ENCODE measurements around the gene RMDN2.
"Not testable (repeated sequence)": the region's sequence is repeated elsewhere in the genome, so short reads cannot be mapped to it uniquely, and the experiment has no call there.

Gene RMDN2

GRCh38 chr2:37934591-37935513, 9.8 kb downstream of the RMDN2 start:
- DNase-seq, result no peak

DNA sequence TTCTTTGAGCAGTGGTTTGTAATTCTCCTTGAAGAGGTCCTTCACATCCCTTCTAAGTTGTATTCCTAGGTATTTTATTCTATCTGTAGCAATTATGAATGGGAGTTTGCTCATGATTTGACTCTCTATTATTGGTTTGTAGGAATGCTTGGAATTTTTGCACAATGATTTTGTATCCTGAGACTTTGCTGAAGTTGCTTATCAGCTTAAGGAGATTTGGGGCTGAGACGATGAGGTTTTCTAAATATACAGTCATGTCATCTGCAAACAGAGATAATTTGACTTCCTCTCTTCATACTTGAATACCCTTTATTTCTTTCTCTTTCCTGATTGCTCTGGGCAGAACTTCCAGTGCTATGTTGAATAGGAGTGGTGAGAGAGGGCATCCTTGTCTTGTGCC, 12.5 kb downstream of the RMDN2 start:
- not testable (repeated sequence) for DNase-seq

GRCh38 chr2:37941267-37941666, 16.2 kb downstream of the RMDN2 start:
- DNase-seq, result not testable (repeated sequence)

DNA sequence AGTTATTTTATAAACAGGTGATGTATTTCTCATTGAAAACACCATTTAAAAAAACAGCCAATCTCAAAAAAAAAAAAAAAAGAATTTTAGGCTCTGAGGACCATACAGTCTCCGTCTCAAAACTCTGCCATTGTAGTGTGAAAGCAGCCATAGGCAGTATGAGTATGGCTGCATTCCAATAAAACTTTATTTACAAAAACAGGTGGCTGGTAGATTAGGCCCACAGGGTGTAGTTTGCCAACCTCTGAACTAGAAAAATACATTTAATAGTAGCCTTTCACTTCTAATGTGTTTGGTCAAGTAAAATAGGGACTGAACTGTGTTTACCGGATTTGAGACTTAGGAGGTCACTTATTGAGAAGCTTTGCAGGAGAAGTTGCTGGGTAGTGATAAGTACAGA, 19.2 kb downstream of the RMDN2 start:
- DNase-seq, result no peak

DNA sequence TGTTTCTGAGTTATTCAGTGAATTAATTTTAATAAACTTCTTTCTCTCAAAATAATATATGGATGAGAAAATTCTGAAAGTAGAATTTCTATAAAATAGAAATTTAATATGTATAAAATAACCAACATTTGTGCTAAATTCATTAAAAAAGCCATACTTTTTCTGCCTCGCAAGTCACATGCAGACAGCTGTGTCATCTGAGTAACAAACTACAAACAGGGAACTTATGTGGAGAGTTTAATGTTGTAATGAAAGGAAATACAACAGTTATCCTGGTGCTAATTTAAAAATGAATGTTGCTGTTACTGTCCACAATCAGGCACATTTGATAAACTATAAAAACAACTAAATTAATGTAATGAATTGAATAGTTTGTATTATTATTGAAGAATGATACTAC, 22.2 kb downstream of the RMDN2 start:
- no peak for DNase-seq

GRCh38 chr2:37962018-37962739, 37.1 kb downstream of the RMDN2 start:
- DNase-seq, result peak; percentile 61

- not testable (repeated sequence) for DNase-seq
Measured at GRCh38 chr2:37962740-37963121, 37.6 kb downstream of the RMDN2 start.

DNA sequence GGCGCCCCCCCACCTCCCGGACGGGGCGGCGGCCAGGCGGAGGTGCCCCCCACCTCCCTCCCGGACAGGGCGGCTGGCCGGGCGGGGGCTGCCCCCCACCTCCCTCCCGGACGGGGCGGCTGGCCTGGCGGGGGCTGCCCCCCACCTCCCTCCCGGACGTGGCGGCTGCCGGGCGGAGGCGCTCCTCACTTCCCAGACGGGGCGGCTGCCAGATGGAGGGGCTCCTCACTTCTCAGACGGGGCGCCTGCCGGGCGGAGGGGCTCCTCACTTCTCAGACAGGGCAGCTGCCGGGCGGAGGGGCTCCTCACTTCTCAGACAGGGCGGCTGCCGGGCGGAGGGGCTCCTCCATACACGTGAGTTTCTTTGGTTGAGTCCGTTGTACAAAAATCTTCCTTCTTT, 38.8 kb downstream of the RMDN2 start:
- DNase-seq, result not testable (repeated sequence)

- DNase-seq, result no peak
Measured at GRCh38 chr2:37966326-37966725, 41.2 kb downstream of the RMDN2 start.

- DNase-seq, result no peak
Measured at GRCh38 chr2:37969731-37970130, 44.6 kb downstream of the RMDN2 start.

- DNase-seq, result no peak
Measured at GRCh38 chr2:37971971-37972370, 46.9 kb downstream of the RMDN2 start.

- no peak for DNase-seq
Measured at GRCh38 chr2:37973615-37974353, 48.7 kb downstream of the RMDN2 start.

DNA sequence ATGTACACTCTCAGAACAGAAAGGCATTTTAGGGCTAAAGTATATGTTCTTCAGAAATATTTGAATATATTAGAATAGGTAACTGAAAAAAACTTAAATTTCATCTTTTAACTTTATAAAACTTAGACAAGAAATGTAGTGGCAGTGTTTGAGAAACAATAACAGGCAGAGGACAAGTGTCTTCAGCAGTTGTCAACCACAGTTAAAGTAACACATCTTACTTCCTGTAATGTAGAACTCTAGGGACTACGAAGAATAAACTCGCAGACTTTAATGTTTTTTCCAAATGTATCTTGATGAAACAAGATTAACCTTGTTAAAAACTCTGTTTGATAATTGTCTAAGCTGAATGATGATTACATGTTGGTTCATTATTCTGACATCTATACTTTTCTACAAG, 50.7 kb downstream of the RMDN2 start:
- DNase-seq, result no peak

GRCh38 chr2:37976411-37976810, 51.3 kb downstream of the RMDN2 start:
- DNase-seq, result no peak

DNA sequence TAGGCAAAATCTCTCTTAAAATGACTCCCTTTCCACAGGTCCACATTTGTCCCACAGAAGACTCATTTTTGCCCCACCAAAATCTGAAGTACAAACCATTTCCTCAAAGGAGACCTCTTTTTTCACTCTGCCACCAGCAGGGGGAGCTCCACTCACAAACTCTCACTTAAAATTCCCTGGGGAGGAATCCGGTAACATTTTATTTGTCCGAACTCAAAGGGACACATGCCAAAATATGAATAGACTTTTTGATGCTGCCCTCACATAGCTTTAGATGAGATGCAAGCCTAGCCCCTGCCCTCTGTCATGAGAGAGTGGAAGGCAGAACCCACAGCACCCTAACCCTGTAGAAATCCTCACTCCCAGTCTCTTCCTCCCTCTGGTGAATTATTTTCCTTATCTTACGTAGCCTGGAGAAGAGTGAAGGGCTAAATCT, 57.1 kb downstream of the RMDN2 start:
- no peak for DNase-seq

- DNase-seq, result no peak
Measured at GRCh38 chr2:37982847-37983246, 57.8 kb downstream of the RMDN2 start.

DNA sequence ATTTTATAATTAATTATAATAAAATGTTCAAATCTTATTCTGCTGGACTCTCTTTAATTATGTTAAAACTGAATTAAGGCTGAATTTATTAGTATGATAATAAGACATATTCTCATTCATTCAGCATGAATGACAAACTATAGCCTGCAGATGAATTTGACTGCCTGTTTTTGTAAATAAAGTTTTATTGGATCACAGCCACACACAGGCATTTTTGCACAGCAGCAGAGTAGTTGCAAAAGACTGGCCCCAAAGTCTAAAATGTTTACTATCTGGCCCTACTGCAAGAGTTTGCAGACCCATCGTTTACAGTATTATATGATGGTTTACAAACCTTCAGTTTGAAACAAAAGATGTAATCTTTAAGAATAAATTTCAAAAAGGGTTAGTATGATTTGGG, 58.6 kb downstream of the RMDN2 start:
- no peak for DNase-seq

GRCh38 chr2:37984176-37984575, 59.1 kb downstream of the RMDN2 start:
- no peak for DNase-seq

DNA sequence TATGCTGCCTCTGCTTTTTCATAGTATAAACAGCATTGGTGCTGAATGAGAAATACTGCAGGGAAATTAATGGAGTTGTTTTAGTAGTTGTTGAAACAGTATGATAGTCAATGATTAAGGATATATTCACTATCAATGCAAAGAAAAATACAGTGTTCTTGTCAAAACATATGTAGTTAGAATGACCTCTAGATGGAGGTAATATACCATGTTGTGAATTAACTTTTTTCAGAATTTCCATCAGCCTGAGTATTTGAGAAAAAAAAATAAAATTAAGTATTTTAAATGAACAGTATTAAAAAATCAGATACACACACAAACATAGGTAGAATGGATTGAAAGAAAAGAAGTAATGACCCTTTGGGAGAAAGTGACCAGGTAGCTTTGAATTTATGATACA, 59.5 kb downstream of the RMDN2 start:
- DNase-seq, result no peak

DNA sequence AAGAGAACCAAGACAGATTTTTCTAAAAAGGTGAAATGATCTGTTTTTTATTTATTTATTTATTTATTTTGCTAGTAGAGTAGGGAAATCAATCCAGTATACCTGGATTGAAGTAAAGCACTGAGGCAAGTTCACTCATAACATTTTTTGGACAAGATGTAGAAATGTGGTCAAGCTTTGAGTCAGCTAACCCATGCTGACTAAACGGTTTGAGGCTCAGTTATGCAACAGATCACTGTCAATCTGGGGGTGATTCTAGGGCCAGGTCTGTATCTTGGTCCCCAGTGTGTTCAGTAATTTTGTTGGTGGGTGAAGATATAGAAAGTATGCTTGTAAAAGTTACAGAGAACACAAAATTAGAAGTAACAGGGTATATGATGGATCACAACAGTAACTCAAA, 60.2 kb downstream of the RMDN2 start:
- DNase-seq, result no peak

DNA sequence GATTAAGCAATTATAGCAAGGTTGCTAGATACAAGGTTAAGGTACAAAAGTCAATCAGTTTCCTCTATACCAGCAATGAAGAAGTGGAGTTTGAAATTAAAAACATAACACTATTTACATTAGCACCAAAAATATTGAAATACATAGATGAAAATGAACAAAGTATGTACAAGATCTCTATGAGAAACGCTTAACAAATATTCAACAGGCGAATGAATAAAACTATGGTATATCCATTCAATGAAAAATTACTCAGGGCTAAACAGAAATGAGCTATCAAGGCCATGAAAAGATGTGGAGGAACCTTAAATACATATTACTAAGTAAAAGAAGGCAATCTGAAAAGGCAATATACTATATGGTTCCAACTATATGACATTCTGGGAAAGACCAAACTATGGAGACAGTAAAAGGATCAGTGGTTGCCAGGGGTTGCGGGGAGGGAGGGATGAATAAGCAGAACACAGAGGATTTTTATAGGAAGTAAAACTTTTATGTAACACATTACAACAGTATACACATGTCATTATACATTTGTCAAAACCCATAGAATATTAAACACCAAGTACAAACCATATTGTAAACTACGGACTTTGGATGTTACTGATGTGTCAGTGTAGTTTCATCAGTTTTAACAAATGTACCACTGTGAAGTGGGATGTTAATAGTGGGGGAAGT, 62.1 kb downstream of the RMDN2 start:
- no peak for DNase-seq

DNA sequence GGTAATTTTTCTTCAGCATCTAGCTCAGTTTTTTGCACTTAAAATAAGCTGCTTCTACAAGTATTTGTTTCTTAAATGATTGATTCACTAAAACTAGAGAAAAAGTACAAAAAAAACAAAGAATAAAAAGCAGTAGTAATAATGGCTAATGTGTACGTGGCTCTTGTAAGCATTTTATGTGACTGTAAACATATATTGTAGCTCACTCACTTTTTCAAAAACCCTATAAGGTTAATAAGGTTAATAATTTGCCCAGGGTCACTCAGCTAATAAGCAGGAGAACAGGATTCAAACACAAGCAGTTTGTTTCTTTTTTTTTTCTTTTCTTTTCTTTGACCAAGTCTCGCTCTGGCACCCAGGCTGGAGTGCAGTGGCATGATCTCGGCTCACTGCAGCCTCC, 67.5 kb downstream of the RMDN2 start:
- no peak for DNase-seq

DNA sequence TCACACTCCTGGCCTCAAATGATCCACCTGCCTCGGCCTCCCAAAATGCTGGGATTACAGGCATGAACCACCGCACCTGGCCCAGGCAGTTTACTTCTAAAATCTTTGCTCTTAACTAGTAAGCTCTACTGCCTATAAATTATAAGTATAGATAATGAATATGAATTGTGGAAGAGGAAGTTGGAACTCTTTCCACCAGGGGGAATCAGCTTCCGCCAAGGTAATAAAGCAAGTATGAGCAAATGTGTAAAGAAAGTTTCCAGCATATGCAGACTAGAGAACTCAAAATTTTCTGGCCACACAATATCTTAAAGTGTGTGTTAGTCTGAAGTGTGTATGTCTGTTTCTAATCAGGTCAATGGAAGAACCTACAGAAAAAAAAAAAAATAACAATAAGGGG, 68.1 kb downstream of the RMDN2 start:
- no peak for DNase-seq
